IMR-90 (cell line): ENCODE data around the gene CASP3. TPM values are rescaled to one million over a fixed set of nuclear protein-coding genes. Genes with fewer than 3 reads are reported as not detected.

Source experiments
- ATAC-seq: fragments of 200-7000 bp; cut with Tn5 transposase; 2 replicates; pipeline ENCODE4 v1.9.1; 2020; ENCODE audit warnings: low read depth, mild to moderate bottlenecking, moderate library complexity
- BruUV-seq: library from RNA; stranded (reverse); fragments of 400-500 nt; replicated peaks from 2 replicates; lab custom pipeline; 2021; lab: Mats Ljungman, UMichigan
- CTCF ChIA-PET: fragments of 300-600 bp; formaldehyde crosslinking; extraction: SDS; loops from one replicate; lab custom pipeline; 2021; ENCODE audit warnings: antibody characterized with exemption; lab: Yijun Ruan, JAX
- POLR2A ChIA-PET: fragments of 300-600 bp; sonication (Branson Sonifier 250); formaldehyde crosslinking; loops from one replicate; lab custom pipeline; 2022; ENCODE audit warnings: antibody characterized with exemption; ENCODE audit not compliant: unreplicated experiment; lab: Charles Lee
- DNase-seq: peaks from one replicate; pipeline ENCODE4 v3.0.0; 2013
- H2AFZ ChIP-seq: replicated peaks from 2 replicates; pipeline ENCODE3; 2013; ENCODE audit warnings: low read length, mild to moderate bottlenecking; ENCODE audit not compliant: poor library complexity
- H2AK5ac ChIP-seq: 2 replicates; pipeline ENCODE4 v1.6.1; 2013; ENCODE audit warnings: low read depth, low read length, inconsistent platforms
- H2AK9ac ChIP-seq: replicated peaks from 2 replicates; pipeline ENCODE3; 2013; ENCODE audit warnings: mild to moderate bottlenecking, low read depth, low read length, moderate library complexity; ENCODE audit not compliant: poor library complexity
- H2BK120ac ChIP-seq: 2 replicates; pipeline ENCODE4 v1.6.1; 2013; ENCODE audit warnings: low read depth, low read length, inconsistent platforms
- H2BK15ac ChIP-seq: 3 replicates; pipeline ENCODE4 v1.6.1; 2013; ENCODE audit warnings: low read depth, low read length, inconsistent platforms
- H2BK20ac ChIP-seq: 2 replicates; pipeline ENCODE4 v1.6.1; 2013; ENCODE audit warnings: low read depth, mild to moderate bottlenecking, inconsistent platforms, low read length, moderate library complexity
- H2BK5ac ChIP-seq: 2 replicates; pipeline ENCODE4 v1.6.1; 2013; ENCODE audit warnings: mild to moderate bottlenecking, low read depth, low read length, inconsistent platforms; ENCODE audit not compliant: poor library complexity, severe bottlenecking
- H3K14ac ChIP-seq: replicated peaks from 2 replicates; pipeline ENCODE4 v1.6.1; 2013; ENCODE audit warnings: low read depth, low read length, inconsistent platforms
- H3K18ac ChIP-seq: 2 replicates; pipeline ENCODE4 v1.6.1; 2013; ENCODE audit warnings: low read depth, low read length, control low read depth
- H3K23ac ChIP-seq: 2 replicates; pipeline ENCODE4 v1.6.1; 2013; ENCODE audit warnings: low read depth, low read length, inconsistent platforms
- H3K27ac ChIP-seq: 2 replicates; pipeline ENCODE4 v1.5.1; 2013; ENCODE audit warnings: mild to moderate bottlenecking, control low read depth, low read length; ENCODE audit not compliant: insufficient read depth
- H3K27me3 ChIP-seq: 2 replicates; pipeline ENCODE4 v1.6.1; 2013; ENCODE audit warnings: low read length; ENCODE audit not compliant: control insufficient read depth, insufficient read depth
- H3K36me3 ChIP-seq: 2 replicates; pipeline ENCODE4 v1.6.1; 2013; ENCODE audit warnings: low read length, mixed read lengths; ENCODE audit not compliant: control insufficient read depth, insufficient read depth
- H3K4ac ChIP-seq: 2 replicates; pipeline ENCODE4 v1.6.1; 2013; ENCODE audit warnings: low read depth, low read length, inconsistent platforms
- H3K4me1 ChIP-seq: 2 replicates; pipeline ENCODE4 v1.6.1; 2013; ENCODE audit warnings: low read length, mixed read lengths; ENCODE audit not compliant: control insufficient read depth, insufficient read depth
- H3K4me2 ChIP-seq: 2 replicates; pipeline ENCODE4 v1.6.1; 2013; ENCODE audit warnings: low read depth, mild to moderate bottlenecking, control low read depth, low read length, moderate library complexity
- H3K4me3 ChIP-seq: 2 replicates; pipeline ENCODE4 v1.5.1; 2013; ENCODE audit warnings: low read depth, mild to moderate bottlenecking, control low read depth, low read length, moderate library complexity; ENCODE audit not compliant: insufficient read depth
- H3K56ac ChIP-seq: 2 replicates; pipeline ENCODE4 v1.6.1; 2013; ENCODE audit warnings: low read length, inconsistent platforms; ENCODE audit not compliant: insufficient read depth; ENCODE audit errors: extremely low read depth
- H3K79me1 ChIP-seq, 2 experiments: 2 replicates each; pipeline ENCODE4 v1.6.1; 2013; ENCODE audit warnings: low read length in 2 of 2, inconsistent platforms in 1 of 2, low read depth in 1 of 2
- H3K9ac ChIP-seq: 2 replicates; pipeline ENCODE4 v1.6.1; 2013; ENCODE audit warnings: low read depth, low read length, control low read depth
- H3K9me1 ChIP-seq: 2 replicates; pipeline ENCODE4 v1.6.1; 2013; ENCODE audit warnings: low read length, inconsistent platforms; ENCODE audit not compliant: insufficient read depth
- H3K9me3 ChIP-seq: 2 replicates; pipeline ENCODE4 v1.6.1; 2013; ENCODE audit warnings: low read length; ENCODE audit not compliant: control insufficient read depth, insufficient read depth
- H4K20me1 ChIP-seq: 2 replicates; pipeline ENCODE4 v1.6.1; 2013; ENCODE audit warnings: low read length, inconsistent platforms; ENCODE audit not compliant: insufficient read depth
- H4K5ac ChIP-seq: 2 replicates; pipeline ENCODE4 v1.6.1; 2013; ENCODE audit warnings: mild to moderate bottlenecking, low read depth, low read length, control low read depth
- H4K8ac ChIP-seq, 2 experiments: 2 replicates each; pipeline ENCODE4 v1.6.1; 2013; ENCODE audit warnings: low read depth in 2 of 2, low read length in 2 of 2, control low read depth in 1 of 2, inconsistent platforms in 1 of 2
- H4K91ac ChIP-seq: 2 replicates; pipeline ENCODE4 v1.6.1; 2013; ENCODE audit warnings: low read depth, low read length, inconsistent platforms; ENCODE audit not compliant: insufficient read depth
- POLR2A ChIP-seq: IDR thresholded peaks from 2 replicates; pipeline ENCODE4 v1.6.1; 2012; ENCODE audit warnings: mild to moderate bottlenecking, low read depth, low read length
- RCOR1 ChIP-seq: IDR thresholded peaks from 2 replicates; pipeline ENCODE4 v1.6.1; 2012; ENCODE audit warnings: mild to moderate bottlenecking, low read length, improper control_type of control experiment; ENCODE audit not compliant: insufficient replicate concordance
- WGBS, 2 experiments: methylation state at CpG; one replicate each; pipeline versions ENCODE4 v1.1.5 to v1.1.7; 2013; ENCODE audit warnings: missing lambda C conversion rate in 2 of 2; ENCODE audit not compliant: insufficient read length in 1 of 2; ENCODE audit errors: extremely low coverage in 2 of 2; 5-methylcytosine and 5-hydroxymethylcytosine counted together
- dilution Hi-C: fragments of 300-500 bp; cut with HindIII; formaldehyde crosslinking; loops from one replicate; pipeline ENCODE4 v1.14.3; 2018; ENCODE audit warnings: low sequenced_read_pairs; ENCODE audit not compliant: unreplicated experiment
- in situ Hi-C: fragments of 300-500 bp; cut with MboI; formaldehyde crosslinking; loops from 3 replicates; pipeline ENCODE4 v1.14.3; 2019; ENCODE audit warnings: low sequenced_read_pairs, inconsistent platforms, mixed read lengths
- intact Hi-C: fragments of 100-400 bp; cut with micrococcal nuclease; formaldehyde crosslinking; loops from 2 replicates; pipeline ENCODE4 v1.10.0; 2022
- polyA plus RNA-seq, 3 experiments: library from polyadenylated mRNA; depleted of rRNA; stranded (reverse); fragments of >200 nt; gene quantifications; 2 replicates each; pipeline ENCODE4 v1.2.3, GENCODE V29; 2012; ENCODE audit warnings: low replicate concordance in 1 of 3
- total RNA-seq: library from RNA; depleted of rRNA; stranded (reverse); fragments of >200 nt; gene quantifications from 2 replicates; pipeline ENCODE4 v1.2.3, GENCODE V29; 2012

The CASP3 gene
- total and polyA plus RNA-seq, 2 of the 4 experiments (the other 2 are of a cell fraction) = 26.7 to 27.4 TPM

DNA sequence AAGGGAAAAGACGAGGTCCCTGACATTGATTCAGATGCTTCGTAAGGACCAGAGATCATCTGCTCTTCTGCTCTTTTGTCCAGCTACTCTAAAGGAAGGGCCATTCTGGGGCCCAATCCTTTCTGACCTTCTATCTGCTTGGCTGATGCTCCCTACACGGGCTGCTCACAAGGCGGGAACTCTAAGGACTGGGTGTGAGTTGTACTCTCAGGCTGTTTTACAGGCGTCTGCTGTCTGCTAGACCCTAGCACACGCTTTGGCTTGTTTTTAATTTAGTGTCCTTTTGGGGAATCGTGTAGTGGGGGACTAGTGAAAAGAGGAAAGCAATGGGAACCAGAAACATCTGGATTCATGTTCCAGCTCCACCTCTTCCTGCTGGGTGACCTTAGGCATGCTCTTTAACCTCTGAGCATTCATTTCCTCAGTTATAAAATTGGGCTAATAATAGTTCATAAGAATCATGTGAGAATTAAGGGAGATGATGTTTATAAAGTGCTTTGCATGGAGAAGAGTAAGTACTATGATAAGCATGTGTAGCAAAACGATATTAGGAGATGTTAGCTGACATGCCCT, 53.1 kb downstream of the CASP3 start:
- no peaks in the 10 kb centered on the region for H4K20me1 ChIP-seq
- H3K18ac ChIP-seq = no peak overlapping the region
- no peak overlapping the region for H4K5ac ChIP-seq
- no peak overlapping the region for H3K14ac ChIP-seq
- 100% methylated on average over 1 of the region's 8 CpGs; no CpG with 5 or more reads in 1 of the 2 experiments for WGBS, 2 experiments
- no TSS peak for BruUV-seq
- H3K4me1 ChIP-seq = peaks cover 3% of the 10 kb centered on the region; the same call in 1 of the 2 replicates
- no peak overlapping the region for H2AK9ac ChIP-seq
- H3K9me3 ChIP-seq = no peaks in the 10 kb centered on the region
- H2BK5ac ChIP-seq = no peak overlapping the region
- no peak for TF ChIP-seq RCOR1
- TF ChIP-seq POLR2A = no peak
- H2BK120ac ChIP-seq = no peak overlapping the region
- H3K27ac ChIP-seq = no peak overlapping the region
- H3K36me3 ChIP-seq = no peaks in the 10 kb centered on the region
- CTCF ChIA-PET = no interaction called here
- H2BK20ac ChIP-seq = no peak overlapping the region
- POLR2A ChIA-PET = no interaction called here
- H3K27me3 ChIP-seq = no peaks in the 10 kb centered on the region
- H3K4me2 ChIP-seq = no peak overlapping the region
- dilution Hi-C loops (no loop called here), intact Hi-C loops (no loop called here), in situ Hi-C loops (no loop called here)
- H3K56ac ChIP-seq = no peak overlapping the region
- H2AK5ac ChIP-seq = no peak overlapping the region
- H2BK15ac ChIP-seq = no peak overlapping the region
- H3K9me1 ChIP-seq = no peaks in the 10 kb centered on the region
- no peaks in the 10 kb centered on the region for H3K79me1 ChIP-seq
- no peak overlapping the region for H3K23ac ChIP-seq
- H3K9ac ChIP-seq = no peak overlapping the region
- DNase-seq = no peak
- no peak overlapping the region for H4K91ac ChIP-seq
- no peak overlapping the region for H3K4me3 ChIP-seq
- no peak for ATAC-seq
- no peak overlapping the region for H4K8ac ChIP-seq
- no peak overlapping the region for H2AFZ ChIP-seq
- H3K4ac ChIP-seq = no peak overlapping the region
